Sigmoid colon (tissue), 4 donors: ENCODE measurements around the gene USH1C.

Source experiments
- CTCF ChIP-seq, 4 experiments: fragments of 450-650 bp in 3 of 4; fragments of 200-600 bp in 1 of 4; IDR thresholded peaks; one replicate each; pipeline ENCODE4 v1.5.1; 2016 to 2019; ENCODE audit warnings: antibody characterized with exemption in 4 of 4, mild to moderate bottlenecking in 3 of 4, moderate library complexity in 2 of 4
- EP300 ChIP-seq, 4 donors: sonication (generic); formaldehyde crosslinking; IDR thresholded peaks; one replicate each; pipeline ENCODE4 v1.6.1; 2017; ENCODE audit warnings: antibody characterized with exemption in 4 of 4
- POLR2A ChIP-seq, 2 donors: fragments of 450-650 bp; IDR thresholded peaks; one replicate each; pipeline ENCODE4 v1.6.1; 2016; ENCODE audit warnings: antibody characterized with exemption in 2 of 2, mild to moderate bottlenecking in 2 of 2, moderate library complexity in 2 of 2
- POLR2AphosphoS5 ChIP-seq, 4 donors: sonication (generic); formaldehyde crosslinking; IDR thresholded peaks; one replicate each; pipeline ENCODE4 v1.6.1; 2017; ENCODE audit warnings: antibody characterized with exemption in 4 of 4

GRCh38 chr11:17463546-17464174 is 80.6 kb downstream of the USH1C start:
- TF ChIP-seq CTCF (IDR thresholded peaks at IDR 0.05), result no peak
- TF ChIP-seq EP300 (IDR thresholded peaks at IDR 0.05), result no peak
- TF ChIP-seq POLR2A (IDR thresholded peaks at IDR 0.05), result no peak
- TF ChIP-seq POLR2AphosphoS5 (IDR thresholded peaks at IDR 0.05), result no peak
